Keratinocyte (primary cell): ENCODE data around the gene BRI3BP. TPM values are rescaled to one million over a fixed set of nuclear protein-coding genes. Genes with fewer than 3 reads are reported as not detected.

Experiments used
- DNase-seq: peaks from one replicate; pipeline ENCODE4 v3.0.0-alpha.2; 2011; ENCODE audit warnings: low read depth, missing footprints, low spot score
- FAIRE-seq: peaks from 2 replicates; lab custom pipeline; 2011; peaks lifted over from hg19 to GRCh38; lab: Jason Lieb, UNC
- H2AFZ ChIP-seq: 2 replicates; pipeline ENCODE4 v1.6.0; 2012; ENCODE audit warnings: low read length, control low read depth, inconsistent platforms; ENCODE audit not compliant: control insufficient read depth
- H3K27ac ChIP-seq: 2 replicates; pipeline ENCODE4 v1.5.1; 2011; ENCODE audit warnings: low read length; ENCODE audit not compliant: control insufficient read depth, insufficient read depth
- H3K27me3 ChIP-seq: 3 replicates; pipeline ENCODE4 v1.6.0; 2011; ENCODE audit warnings: low read length; ENCODE audit not compliant: control insufficient read depth, insufficient read depth; ENCODE audit errors: extremely low read depth
- H3K36me3 ChIP-seq, 2 experiments: 2 replicates in 1 of 2; 3 replicates in 1 of 2; pipeline ENCODE4 v1.5.1; 2011; ENCODE audit warnings: low read length in 2 of 2, mild to moderate bottlenecking in 1 of 2; ENCODE audit not compliant: control insufficient read depth in 2 of 2, insufficient read depth in 2 of 2; ENCODE audit errors: extremely low read depth in 1 of 2
- H3K4me1 ChIP-seq: 3 replicates; pipeline ENCODE4 v1.5.1; 2011; ENCODE audit warnings: low read length; ENCODE audit not compliant: control insufficient read depth, insufficient read depth; ENCODE audit errors: extremely low read depth
- H3K4me2 ChIP-seq: 3 replicates; pipeline ENCODE4 v1.6.0; 2011; ENCODE audit warnings: low read depth, low read length; ENCODE audit not compliant: control insufficient read depth, insufficient read depth; ENCODE audit errors: extremely low read depth
- H3K4me3 ChIP-seq, 3 experiments: fragments of 200-600 bp in 1 of 3; sonication (generic) in 1 of 3; 2 replicates in 2 of 3; 3 replicates in 1 of 3; pipeline ENCODE4 v1.5.1; 2011 to 2016; ENCODE audit warnings: low read length in 3 of 3, mild to moderate bottlenecking in 3 of 3, control low read depth in 2 of 3, inconsistent platforms in 1 of 3, low read depth in 1 of 3, mixed read lengths in 1 of 3, mixed run types in 1 of 3, moderate library complexity in 1 of 3; ENCODE audit not compliant: control insufficient read depth in 2 of 3, insufficient read depth in 2 of 3; ENCODE audit errors: extremely low read depth in 1 of 3
- H3K79me2 ChIP-seq: 2 replicates; pipeline ENCODE4 v1.6.0; 2012; ENCODE audit warnings: low read length; ENCODE audit not compliant: control insufficient read depth, insufficient read depth
- H3K9ac ChIP-seq: 3 replicates; pipeline ENCODE4 v1.6.0; 2011; ENCODE audit warnings: low read length; ENCODE audit not compliant: control insufficient read depth, insufficient read depth; ENCODE audit errors: extremely low read depth
- H3K9me1 ChIP-seq: 3 replicates; pipeline ENCODE4 v1.6.0; 2011; ENCODE audit warnings: low read length; ENCODE audit not compliant: control insufficient read depth, insufficient read depth; ENCODE audit errors: extremely low read depth
- H3K9me3 ChIP-seq: 2 replicates; pipeline ENCODE4 v1.5.1; 2012; ENCODE audit warnings: low read depth, low read length; ENCODE audit not compliant: control insufficient read depth
- H4K20me1 ChIP-seq: 3 replicates; pipeline ENCODE4 v1.6.0; 2011; ENCODE audit warnings: low read length; ENCODE audit not compliant: control insufficient read depth, insufficient read depth; ENCODE audit errors: extremely low read depth
- EZH2 ChIP-seq: IDR thresholded peaks from one replicate; pipeline ENCODE4 v1.6.1; 2012; ENCODE audit warnings: inconsistent platforms, mild to moderate bottlenecking, low read length, moderate library complexity
- dilution Hi-C: fragments of 300-500 bp; cut with MboI; formaldehyde crosslinking; loops from one replicate; pipeline ENCODE4 v1.7.0; 2020; ENCODE audit warnings: low sequenced_read_pairs; ENCODE audit not compliant: extremely low pct_ligation_motif_present
- polyA plus RNA-seq, 5 experiments: library from polyadenylated mRNA; depleted of rRNA in 3 of 5; stranded (reverse) in 3 of 5; stranded (forward) in 1 of 5; unstranded in 1 of 5; fragments of >200 nt; gene quantifications; 1 replicate in 1 of 5; 2 replicates in 3 of 5; 3 replicates in 1 of 5; pipeline versions ENCODE4 v1.2.1 to v1.2.3, GENCODE V29; 2011 to 2012; ENCODE audit warnings: missing spikeins in 2 of 5, low read depth in 1 of 5, low replicate concordance in 1 of 5
- TF ChIP-seq, protein P1 (sequence below), 3 experiments: IDR thresholded peaks in 1 of 3; conservative IDR thresholded peaks in 1 of 3; optimal IDR thresholded peaks in 1 of 3; 2 replicates in 2 of 3; 3 replicates in 1 of 3; pipeline versions ENCODE3 to v1.5.1; 2011; ENCODE audit warnings: low read length in 3 of 3, mild to moderate bottlenecking in 3 of 3, moderate library complexity in 2 of 3, control low read depth in 1 of 3, inconsistent platforms in 1 of 3; ENCODE audit not compliant: insufficient read depth in 2 of 3; ENCODE audit errors: extremely low read depth in 1 of 3

BRI3BP gene
- polyA plus RNA-seq, 1 donor (not counting 4 experiments of a cell fraction or from before 2014, with no cell fraction given), result 11.6 TPM

DNA sequence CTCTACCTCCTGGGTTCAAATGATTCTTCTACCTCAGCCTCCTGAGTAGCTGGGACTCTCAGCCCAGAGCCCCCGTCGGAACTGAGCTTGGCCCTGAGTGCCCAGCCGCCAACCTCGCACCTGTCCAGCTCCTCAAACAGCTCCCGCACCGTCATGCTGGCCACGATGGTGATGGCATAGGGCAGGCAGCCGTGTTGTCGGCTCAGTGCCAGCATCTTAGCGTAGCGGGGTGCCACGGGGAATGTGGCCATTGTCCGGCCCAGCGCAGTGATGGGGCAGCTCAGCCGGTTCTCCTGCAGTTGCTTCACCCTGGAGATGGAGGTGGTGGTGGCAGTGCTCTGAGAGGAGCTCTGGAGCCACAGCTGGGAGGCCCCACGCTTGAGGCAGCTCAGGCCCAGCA, 36.9 kb upstream of the BRI3BP start:
- no peak for FAIRE-seq
- DNase-seq, result no peak
- Histone ChIP-seq H2AFZ (no peak overlapping the region), H3K9ac (no peak overlapping the region), H4K20me1 (no peaks in the 10 kb centered on the region), H3K4me1 (no peaks in the 10 kb centered on the region), H3K9me1 (no peaks in the 10 kb centered on the region), H3K9me3 (no peaks in the 10 kb centered on the region), H3K4me2 (no peak overlapping the region), H3K27ac (no peak overlapping the region), H3K79me2 (no peaks in the 10 kb centered on the region), H3K36me3 (peaks cover 29 to 41% of the 10 kb centered on the region in 2 experiments), H3K27me3 (no peaks in the 10 kb centered on the region), H3K4me3 (no peak overlapping the region)
- TF ChIP-seq EZH2, result no peak
- TF ChIP-seq, protein P1, sequence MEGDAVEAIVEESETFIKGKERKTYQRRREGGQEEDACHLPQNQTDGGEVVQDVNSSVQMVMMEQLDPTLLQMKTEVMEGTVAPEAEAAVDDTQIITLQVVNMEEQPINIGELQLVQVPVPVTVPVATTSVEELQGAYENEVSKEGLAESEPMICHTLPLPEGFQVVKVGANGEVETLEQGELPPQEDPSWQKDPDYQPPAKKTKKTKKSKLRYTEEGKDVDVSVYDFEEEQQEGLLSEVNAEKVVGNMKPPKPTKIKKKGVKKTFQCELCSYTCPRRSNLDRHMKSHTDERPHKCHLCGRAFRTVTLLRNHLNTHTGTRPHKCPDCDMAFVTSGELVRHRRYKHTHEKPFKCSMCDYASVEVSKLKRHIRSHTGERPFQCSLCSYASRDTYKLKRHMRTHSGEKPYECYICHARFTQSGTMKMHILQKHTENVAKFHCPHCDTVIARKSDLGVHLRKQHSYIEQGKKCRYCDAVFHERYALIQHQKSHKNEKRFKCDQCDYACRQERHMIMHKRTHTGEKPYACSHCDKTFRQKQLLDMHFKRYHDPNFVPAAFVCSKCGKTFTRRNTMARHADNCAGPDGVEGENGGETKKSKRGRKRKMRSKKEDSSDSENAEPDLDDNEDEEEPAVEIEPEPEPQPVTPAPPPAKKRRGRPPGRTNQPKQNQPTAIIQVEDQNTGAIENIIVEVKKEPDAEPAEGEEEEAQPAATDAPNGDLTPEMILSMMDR (optimal IDR thresholded peaks at IDR 0.05 in 1 of 3, IDR thresholded peaks at IDR 0.05 in 1 of 3, conservative IDR thresholded peaks at IDR 0.05 in 1 of 3; ENCODE audit: extremely low read depth in 1 of 3, insufficient read depth in 2 of 3, low read length in 3 of 3), result no peak
- dilution Hi-C loops, result no loop called here

DNA sequence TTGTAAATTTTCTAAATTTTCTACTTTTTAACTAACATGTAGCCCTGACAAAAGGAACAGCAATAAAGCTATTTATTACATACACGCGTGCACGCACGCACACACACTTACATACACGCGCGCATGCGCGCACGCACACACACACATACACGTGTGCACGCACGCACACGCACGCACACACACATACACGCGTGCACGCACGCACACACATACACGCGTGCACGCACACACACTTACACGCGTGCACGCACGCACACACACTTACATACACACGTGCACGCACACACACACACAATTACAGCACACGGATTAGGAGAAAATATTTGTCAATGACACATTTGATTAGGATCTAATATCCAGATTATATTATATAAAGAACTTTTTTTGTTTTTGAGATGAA, 32.4 kb upstream of the BRI3BP start:
- Histone ChIP-seq H3K4me2 (no peak overlapping the region), H2AFZ (no peak overlapping the region), H3K9ac (no peak overlapping the region), H3K79me2 (no peaks in the 10 kb centered on the region), H3K27ac (no peak overlapping the region), H3K27me3 (no peaks in the 10 kb centered on the region), H3K36me3 (peaks cover 27 to 34% of the 10 kb centered on the region in 2 experiments), H3K4me3 (no peak overlapping the region), H3K4me1 (no peaks in the 10 kb centered on the region), H3K9me3 (no peaks in the 10 kb centered on the region), H4K20me1 (no peaks in the 10 kb centered on the region), H3K9me1 (no peaks in the 10 kb centered on the region)
- DNase-seq (no peak), FAIRE-seq (no peak)
- TF ChIP-seq EZH2, result no peak
- TF ChIP-seq, protein P1 (optimal IDR thresholded peaks at IDR 0.05 in 1 of 3, IDR thresholded peaks at IDR 0.05 in 1 of 3, conservative IDR thresholded peaks at IDR 0.05 in 1 of 3; ENCODE audit: extremely low read depth in 1 of 3, insufficient read depth in 2 of 3, low read length in 3 of 3), result no peak
- dilution Hi-C loops, result no loop called here
